Measurements from ENCODE around the gene MPC1.

GRCh38 chr6:166346965-166347364 lies 35.8 kb downstream of the MPC1 start:
- TF ChIP-seq, protein P1, sequence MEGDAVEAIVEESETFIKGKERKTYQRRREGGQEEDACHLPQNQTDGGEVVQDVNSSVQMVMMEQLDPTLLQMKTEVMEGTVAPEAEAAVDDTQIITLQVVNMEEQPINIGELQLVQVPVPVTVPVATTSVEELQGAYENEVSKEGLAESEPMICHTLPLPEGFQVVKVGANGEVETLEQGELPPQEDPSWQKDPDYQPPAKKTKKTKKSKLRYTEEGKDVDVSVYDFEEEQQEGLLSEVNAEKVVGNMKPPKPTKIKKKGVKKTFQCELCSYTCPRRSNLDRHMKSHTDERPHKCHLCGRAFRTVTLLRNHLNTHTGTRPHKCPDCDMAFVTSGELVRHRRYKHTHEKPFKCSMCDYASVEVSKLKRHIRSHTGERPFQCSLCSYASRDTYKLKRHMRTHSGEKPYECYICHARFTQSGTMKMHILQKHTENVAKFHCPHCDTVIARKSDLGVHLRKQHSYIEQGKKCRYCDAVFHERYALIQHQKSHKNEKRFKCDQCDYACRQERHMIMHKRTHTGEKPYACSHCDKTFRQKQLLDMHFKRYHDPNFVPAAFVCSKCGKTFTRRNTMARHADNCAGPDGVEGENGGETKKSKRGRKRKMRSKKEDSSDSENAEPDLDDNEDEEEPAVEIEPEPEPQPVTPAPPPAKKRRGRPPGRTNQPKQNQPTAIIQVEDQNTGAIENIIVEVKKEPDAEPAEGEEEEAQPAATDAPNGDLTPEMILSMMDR (IDR thresholded peaks at IDR 0.05) = no peak
- TF ChIP-seq POLR2A (IDR thresholded peaks at IDR 0.05) = no peak

Measured in heart left ventricle (tissue), 13 donors.